ENCODE data around the gene TSEN54.

- TF ChIP-seq TCF7L2 (IDR thresholded peaks at IDR 0.05; ENCODE audit: low read depth, low read length), result no peak
- TF ChIP-seq CTCF (IDR thresholded peaks at IDR 0.05), result no peak
- no peak for TF ChIP-seq POLR2AphosphoS5 (IDR thresholded peaks at IDR 0.05; ENCODE audit: low read depth, low read length)
- TF ChIP-seq REST (IDR thresholded peaks at IDR 0.05; ENCODE audit: insufficient read depth in 1 of 2, low read depth in 2 of 2, low read length in 1 of 2), result no peak
These were observed 26.8 kb upstream of the TSEN54 start for GRCh38 chr17:75489511-75489955.

All from Panc1 (cell line).